ENCODE measurements around the gene CGB7. TPM values are rescaled to one million over a fixed set of nuclear protein-coding genes. Genes with fewer than 3 reads are reported as not detected.
"Not testable (repeated sequence)": the region's sequence is repeated elsewhere in the genome, so short reads cannot be mapped to it uniquely, and the experiment has no call there.

CGB7 gene
- total and polyA plus RNA-seq, 4 donors = 0.16 to 0.29 (median 0.17) TPM; not detected in 1

DNA sequence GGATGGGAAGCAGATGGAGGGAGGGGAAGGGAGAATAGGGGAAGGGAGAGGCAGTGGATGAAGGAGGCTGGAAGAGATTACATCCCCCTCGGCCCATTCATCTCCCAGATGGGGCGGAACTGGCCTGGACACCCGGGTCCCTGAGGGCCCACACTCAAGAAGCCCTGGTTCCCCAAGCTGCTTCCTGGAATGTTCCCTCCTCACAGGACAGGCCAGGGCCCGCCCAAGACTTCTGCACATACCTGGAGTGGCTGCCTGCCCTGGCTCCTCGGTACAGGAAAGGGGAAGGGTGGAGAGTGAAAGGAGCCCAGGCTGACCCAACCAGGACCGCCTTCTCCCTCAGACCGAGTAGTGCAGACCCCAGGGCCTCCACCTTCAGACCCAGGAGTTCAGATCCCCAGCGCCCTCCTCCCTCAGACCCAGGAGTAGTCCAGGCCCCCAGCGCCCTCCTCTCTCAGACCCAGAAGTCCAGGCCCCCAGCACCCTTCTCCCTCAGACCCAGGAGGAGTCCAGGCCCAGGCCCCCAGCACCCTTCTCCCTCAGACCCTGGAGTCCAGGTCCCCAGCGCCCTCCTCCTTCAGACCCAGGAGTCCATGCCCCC lies 6.6 kb upstream of the CGB7 start:
- peaks cover 11% of the 10 kb centered on the region for H3K4me1 ChIP-seq (ENCODE audit: control insufficient read depth, insufficient read depth, low read length)
- no peaks in the 10 kb centered on the region for H3K36me3 ChIP-seq (ENCODE audit: control insufficient read depth, insufficient read depth, low read length)
- DNase-seq (ENCODE audit: low read depth in 4 of 6, low spot score in 6 of 6) = no peak
- H3K27ac ChIP-seq (ENCODE audit: low read depth, low read length) = no peak overlapping the region
- no peak overlapping the region for H3K4me3 ChIP-seq (ENCODE audit: low read depth, low read length)
- 54% methylated on average over 7 of the region's 10 CpGs for WGBS (ENCODE audit: insufficient coverage)
- H3K9me3 ChIP-seq (ENCODE audit: control insufficient read depth, insufficient read depth, low read length) = no peaks in the 10 kb centered on the region
- H3K27me3 ChIP-seq (ENCODE audit: control insufficient read depth, insufficient read depth, low read length) = peaks cover 50% of the 10 kb centered on the region

DNA sequence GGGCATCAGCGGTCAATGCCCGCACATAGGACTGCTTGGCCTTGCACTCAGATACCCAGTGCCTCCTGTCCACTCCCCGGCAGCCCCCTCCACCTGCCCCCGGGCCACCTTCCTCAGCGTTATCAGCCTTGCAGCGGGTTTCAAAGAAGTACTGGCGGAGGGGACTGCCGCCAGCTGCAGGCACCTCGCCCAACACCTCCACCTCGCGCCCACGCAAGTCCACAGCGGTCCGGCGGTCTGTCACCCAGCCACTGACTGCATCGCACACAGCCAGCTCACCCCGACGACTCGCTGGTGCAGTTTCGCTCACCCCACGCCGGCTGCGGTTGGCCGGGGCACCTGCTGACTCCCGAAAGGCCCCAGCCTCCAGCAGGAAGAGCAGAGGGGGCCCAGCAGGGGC lies 3.9 kb upstream of the CGB7 start:
- WGBS (ENCODE audit: insufficient coverage) = 76% methylated on average over 25 of the region's 25 CpGs
- DNase-seq (ENCODE audit: low read depth in 4 of 6, low spot score in 6 of 6) = no peak
- peaks cover 29% of the 10 kb centered on the region for H3K4me1 ChIP-seq (ENCODE audit: control insufficient read depth, insufficient read depth, low read length)
- H3K27ac ChIP-seq (ENCODE audit: low read depth, low read length) = no peak overlapping the region
- H3K4me3 ChIP-seq (ENCODE audit: low read depth, low read length) = no peak overlapping the region
- no peaks in the 10 kb centered on the region for H3K9me3 ChIP-seq (ENCODE audit: control insufficient read depth, insufficient read depth, low read length)
- no peaks in the 10 kb centered on the region for H3K36me3 ChIP-seq (ENCODE audit: control insufficient read depth, insufficient read depth, low read length)
- H3K27me3 ChIP-seq (ENCODE audit: control insufficient read depth, insufficient read depth, low read length) = peaks cover 62% of the 10 kb centered on the region

- Histone ChIP-seq H3K4me1 (ENCODE audit: control insufficient read depth, insufficient read depth, low read length) (peaks cover 34% of the 10 kb centered on the region), H3K27me3 (ENCODE audit: control insufficient read depth, insufficient read depth, low read length) (peaks cover 63% of the 10 kb centered on the region), H3K27ac (ENCODE audit: low read depth, low read length) (no peak overlapping the region), H3K9me3 (ENCODE audit: control insufficient read depth, insufficient read depth, low read length) (no peaks in the 10 kb centered on the region), H3K36me3 (ENCODE audit: control insufficient read depth, insufficient read depth, low read length) (no peaks in the 10 kb centered on the region), H3K4me3 (ENCODE audit: low read depth, low read length) (no peak overlapping the region)
- DNase-seq (ENCODE audit: low read depth in 4 of 6, low spot score in 6 of 6) = no peak
- WGBS (ENCODE audit: insufficient coverage) = 96% methylated on average over 2 of the region's 2 CpGs
These were observed 3.5 kb upstream of the CGB7 start for GRCh38 chr19:49061000-49061399.

- Histone ChIP-seq H3K27me3 (ENCODE audit: control insufficient read depth, insufficient read depth, low read length) (peaks cover 54% of the 10 kb centered on the region), H3K9me3 (ENCODE audit: control insufficient read depth, insufficient read depth, low read length) (no peaks in the 10 kb centered on the region), H3K27ac (ENCODE audit: low read depth, low read length) (no peak overlapping the region), H3K36me3 (ENCODE audit: control insufficient read depth, insufficient read depth, low read length) (no peaks in the 10 kb centered on the region), H3K4me1 (ENCODE audit: control insufficient read depth, insufficient read depth, low read length) (peaks cover 26% of the 10 kb centered on the region), H3K4me3 (ENCODE audit: low read depth, low read length) (no peak overlapping the region)
- DNase-seq (ENCODE audit: low read depth in 4 of 6, low spot score in 6 of 6) = no peak
- 57% methylated on average over 9 of the region's 9 CpGs for WGBS (ENCODE audit: insufficient coverage)
These were observed 1.5 kb upstream of the CGB7 start for GRCh38 chr19:49059053-49059452.

DNA sequence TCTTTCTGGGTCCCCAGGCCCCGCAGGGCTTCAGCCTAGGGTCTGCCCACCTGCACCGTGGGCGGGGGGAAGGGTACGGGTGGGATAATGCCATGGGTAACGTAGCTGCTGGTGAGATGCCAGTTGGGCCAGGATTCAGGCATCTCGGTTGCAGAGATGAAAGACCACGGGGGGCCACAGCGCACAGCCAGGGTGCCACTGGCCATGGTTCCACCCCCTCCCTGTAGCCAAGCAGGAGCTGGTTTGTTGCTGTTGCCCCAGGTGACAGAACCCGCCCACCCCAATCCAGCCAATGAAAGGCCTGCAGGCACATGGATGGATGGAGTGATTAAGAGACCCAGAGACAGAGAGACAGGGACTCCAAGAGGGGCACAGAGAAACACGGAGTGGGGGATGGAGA lies 1.0 kb upstream of the CGB7 start:
- H3K27ac ChIP-seq (ENCODE audit: low read depth, low read length) = no peak overlapping the region
- no peaks in the 10 kb centered on the region for H3K36me3 ChIP-seq (ENCODE audit: control insufficient read depth, insufficient read depth, low read length)
- H3K9me3 ChIP-seq (ENCODE audit: control insufficient read depth, insufficient read depth, low read length) = no peaks in the 10 kb centered on the region
- peaks cover 26% of the 10 kb centered on the region for H3K4me1 ChIP-seq (ENCODE audit: control insufficient read depth, insufficient read depth, low read length)
- 18% methylated on average over 6 of the region's 10 CpGs for WGBS (ENCODE audit: insufficient coverage)
- H3K27me3 ChIP-seq (ENCODE audit: control insufficient read depth, insufficient read depth, low read length) = peaks cover 49% of the 10 kb centered on the region
- DNase-seq (ENCODE audit: low read depth in 4 of 6, low spot score in 6 of 6) = peak in 1 of 6 donors; percentile 38
- H3K4me3 ChIP-seq (ENCODE audit: low read depth, low read length) = no peak overlapping the region

GRCh38 chr19:49056902-49057596 lies 500 bp downstream of the CGB7 start:
- not testable (repeated sequence) for H3K36me3 ChIP-seq (ENCODE audit: control insufficient read depth, insufficient read depth, low read length); H3K9me3 ChIP-seq (ENCODE audit: control insufficient read depth, insufficient read depth, low read length); DNase-seq (ENCODE audit: low read depth in 4 of 6, low spot score in 6 of 6); H3K27ac ChIP-seq (ENCODE audit: low read depth, low read length)
- WGBS (ENCODE audit: insufficient coverage) = 6% methylated on average over 29 of the region's 34 CpGs
- peaks cover 26% of the 10 kb centered on the region for H3K4me1 ChIP-seq (ENCODE audit: control insufficient read depth, insufficient read depth, low read length)
- H3K27me3 ChIP-seq (ENCODE audit: control insufficient read depth, insufficient read depth, low read length) = peaks cover 47% of the 10 kb centered on the region
- H3K4me3 ChIP-seq (ENCODE audit: low read depth, low read length) = peak overlapping the region; percentile 33

DNA sequence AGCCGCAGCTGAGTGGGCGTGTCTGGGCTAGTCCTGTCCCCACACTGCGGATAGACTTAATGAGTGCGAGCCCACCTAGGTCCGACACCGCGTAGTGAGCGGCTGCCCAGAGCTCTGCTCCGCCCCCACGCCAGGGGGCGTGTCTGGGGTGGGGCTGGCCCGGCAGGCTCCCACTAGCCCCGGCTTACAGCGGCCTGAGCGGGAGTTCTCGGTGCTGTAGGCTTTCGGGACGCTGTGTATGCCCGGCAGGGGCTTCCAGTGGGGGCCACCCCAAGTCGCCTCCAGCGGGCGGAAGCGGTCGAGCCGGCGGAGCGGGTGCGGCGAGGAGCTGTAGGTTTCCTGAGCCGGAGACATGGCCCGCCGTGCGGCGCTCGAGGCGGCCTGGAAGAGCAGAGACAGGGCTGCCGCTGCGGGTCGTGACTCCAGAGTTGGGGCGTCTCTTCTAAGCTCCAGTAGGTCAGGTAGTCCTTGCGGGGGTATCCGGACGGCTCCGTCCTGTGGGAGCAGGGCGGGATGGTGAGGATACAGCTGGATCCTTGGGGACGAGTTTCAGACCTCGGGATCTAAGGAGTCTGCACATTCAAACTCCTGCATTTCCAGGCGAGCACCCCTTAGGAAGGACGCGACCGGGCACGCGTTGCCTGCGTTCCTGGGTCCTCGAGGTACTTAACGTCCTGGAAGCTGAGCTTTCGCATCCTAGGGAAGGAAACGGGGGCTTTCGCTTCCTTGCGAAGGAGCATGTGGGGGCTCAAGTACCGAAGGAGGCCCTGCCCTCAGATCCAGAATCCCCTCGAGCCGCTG lies 1.2 kb downstream of the CGB7 start:
- no peaks in the 10 kb centered on the region for H3K36me3 ChIP-seq (ENCODE audit: control insufficient read depth, insufficient read depth, low read length)
- under 1% methylated on average over 63 of the region's 63 CpGs for WGBS (ENCODE audit: insufficient coverage)
- H3K4me1 ChIP-seq (ENCODE audit: control insufficient read depth, insufficient read depth, low read length) = peaks cover 26% of the 10 kb centered on the region
- no peak overlapping the region for H3K27ac ChIP-seq (ENCODE audit: low read depth, low read length)
- no peaks in the 10 kb centered on the region for H3K9me3 ChIP-seq (ENCODE audit: control insufficient read depth, insufficient read depth, low read length)
- peak in 2 of 6 donors; percentile 32 to 42 for DNase-seq (ENCODE audit: low read depth in 4 of 6, low spot score in 6 of 6)
- peaks cover 45% of the 10 kb centered on the region for H3K27me3 ChIP-seq (ENCODE audit: control insufficient read depth, insufficient read depth, low read length)
- peak overlapping the region; percentile 33 for H3K4me3 ChIP-seq (ENCODE audit: low read depth, low read length)

DNA sequence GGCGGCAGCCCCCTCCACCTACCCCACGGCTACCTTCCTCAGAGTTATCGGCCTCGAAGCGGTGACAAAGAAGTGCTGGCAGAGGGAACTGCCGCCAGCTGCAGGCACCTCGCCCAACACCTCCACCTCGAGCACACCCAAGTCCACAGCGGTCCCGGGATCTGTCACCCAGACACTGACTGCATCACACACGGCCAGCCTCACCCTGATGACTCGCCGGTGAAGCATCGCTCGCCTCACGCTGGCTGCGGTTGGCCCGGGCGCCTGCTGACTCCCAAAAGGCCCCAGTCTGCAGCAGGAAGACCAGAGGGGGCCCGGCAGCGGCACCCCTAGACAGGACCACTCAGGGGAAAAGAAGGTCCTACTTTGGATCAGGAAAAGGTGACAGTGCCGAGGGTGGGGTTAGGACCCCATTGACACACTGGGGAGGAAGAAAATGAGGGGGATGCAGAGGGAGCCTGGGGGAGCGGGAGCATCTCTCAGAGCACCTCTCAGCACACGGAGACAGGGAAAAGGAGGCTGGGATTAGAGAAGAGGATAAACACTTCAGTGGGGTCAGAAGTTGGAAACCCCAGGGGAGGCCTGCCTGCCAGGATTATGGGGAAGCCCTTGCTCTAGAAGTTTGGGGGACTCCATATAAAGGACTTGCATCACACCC lies 7.0 kb downstream of the CGB7 start:
- not testable (repeated sequence) for H3K27ac ChIP-seq (ENCODE audit: low read depth, low read length); H3K9me3 ChIP-seq (ENCODE audit: control insufficient read depth, insufficient read depth, low read length); H3K36me3 ChIP-seq (ENCODE audit: control insufficient read depth, insufficient read depth, low read length); H3K27me3 ChIP-seq (ENCODE audit: control insufficient read depth, insufficient read depth, low read length); H3K4me3 ChIP-seq (ENCODE audit: low read depth, low read length); H3K4me1 ChIP-seq (ENCODE audit: control insufficient read depth, insufficient read depth, low read length); DNase-seq (ENCODE audit: low read depth in 4 of 6, low spot score in 6 of 6)
- WGBS (ENCODE audit: insufficient coverage) = 88% methylated on average over 22 of the region's 24 CpGs

- WGBS (ENCODE audit: insufficient coverage) = no CpG with 5 or more reads among the region's 4 CpGs
- not testable (repeated sequence) for H3K36me3 ChIP-seq (ENCODE audit: control insufficient read depth, insufficient read depth, low read length); H3K4me1 ChIP-seq (ENCODE audit: control insufficient read depth, insufficient read depth, low read length); H3K4me3 ChIP-seq (ENCODE audit: low read depth, low read length); H3K9me3 ChIP-seq (ENCODE audit: control insufficient read depth, insufficient read depth, low read length); DNase-seq (ENCODE audit: low read depth in 4 of 6, low spot score in 6 of 6); H3K27ac ChIP-seq (ENCODE audit: low read depth, low read length); H3K27me3 ChIP-seq (ENCODE audit: control insufficient read depth, insufficient read depth, low read length)
These were observed 7.7 kb downstream of the CGB7 start for GRCh38 chr19:49049834-49050233.

Data from spinal cord (tissue), 10 donors.